HG03095 (cell line): Measurements from ENCODE around the gene RASGRP4.

Source experiments
- ATAC-seq: cut with Tn5 transposase; IDR thresholded peaks from one replicate; pipeline ENCODE4 v1.9.1; 2021; ENCODE audit warnings: moderate library complexity; ENCODE audit not compliant: unreplicated experiment

RASGRP4 gene

GRCh38 chr19:38391911-38392464 lies 34.0 kb downstream of the RASGRP4 start:
- no peak for ATAC-seq

- ATAC-seq: no peak
Measured at GRCh38 chr19:38389957-38390924, 35.8 kb downstream of the RASGRP4 start.

GRCh38 chr19:38389101-38389925 lies 36.7 kb downstream of the RASGRP4 start:
- ATAC-seq: no peak

GRCh38 chr19:38388349-38389100 lies 37.5 kb downstream of the RASGRP4 start, which contains the start of gene SPRED3:
Gene SPRED3, plus strand, starts transcription at chr19:38388697. Its CDS starts 1,606 bp downstream, at chr19:38390303.
- ATAC-seq: no peak

GRCh38 chr19:38387550-38388348 lies 38.3 kb downstream of the RASGRP4 start, which contains the start of gene GGN:
Gene GGN, minus strand, starts transcription at chr19:38388034. Its CDS starts 773 bp downstream, at chr19:38387261.
- ATAC-seq: no peak

GRCh38 chr19:38386971-38387549 lies 39.0 kb downstream of the RASGRP4 start:
- ATAC-seq: no peak

- no peak for ATAC-seq
Measured at GRCh38 chr19:38386300-38386970, 39.6 kb downstream of the RASGRP4 start.

- no peak for ATAC-seq
Measured at GRCh38 chr19:38385804-38386257, 40.2 kb downstream of the RASGRP4 start.

GRCh38 chr19:38385057-38385803 lies 40.8 kb downstream of the RASGRP4 start:
- ATAC-seq: no peak

GRCh38 chr19:38384209-38385027 lies 41.6 kb downstream of the RASGRP4 start:
- ATAC-seq: no peak

- ATAC-seq: no peak
Measured at GRCh38 chr19:38383743-38384142, 42.3 kb downstream of the RASGRP4 start.

- no peak for ATAC-seq
Measured at GRCh38 chr19:38383184-38383583, 42.8 kb downstream of the RASGRP4 start.

GRCh38 chr19:38381138-38381537 lies 44.9 kb downstream of the RASGRP4 start:
- no peak for ATAC-seq

- no peak for ATAC-seq
Measured at GRCh38 chr19:38378866-38379265, 47.2 kb downstream of the RASGRP4 start.

- no peak for ATAC-seq
Measured at GRCh38 chr19:38377052-38377451, 49.0 kb downstream of the RASGRP4 start.

- no peak for ATAC-seq
Measured at GRCh38 chr19:38376576-38376975, 49.4 kb downstream of the RASGRP4 start.

GRCh38 chr19:38375748-38376147 lies 50.3 kb downstream of the RASGRP4 start:
- ATAC-seq: no peak
